ENCODE data around the gene RASGRP4.
"Not testable (repeated sequence)": the region's sequence is repeated elsewhere in the genome, so short reads cannot be mapped to it uniquely, and the experiment has no call there.

Gene RASGRP4

DNA sequence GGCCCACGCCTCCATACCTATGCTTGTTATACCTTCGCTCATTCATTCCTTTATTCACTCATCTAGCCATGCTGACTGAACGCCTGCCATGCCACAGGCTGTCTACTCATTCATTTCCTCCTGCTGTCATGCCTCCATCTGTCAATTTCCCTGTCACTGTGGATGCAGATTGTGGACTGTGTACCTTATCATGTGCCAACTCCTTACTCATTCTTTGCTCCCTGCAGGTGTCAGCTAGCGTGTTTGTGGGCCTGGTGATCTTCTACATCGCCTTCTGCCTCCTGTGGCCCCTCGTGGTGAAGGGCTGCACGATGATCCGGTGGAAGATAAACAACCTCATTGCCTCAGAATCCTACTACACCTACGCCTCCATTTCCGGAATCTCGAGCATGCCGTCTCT, 55.7 kb downstream of the RASGRP4 start:
- DNase-seq (ENCODE audit: low read depth) = no peak

DNA sequence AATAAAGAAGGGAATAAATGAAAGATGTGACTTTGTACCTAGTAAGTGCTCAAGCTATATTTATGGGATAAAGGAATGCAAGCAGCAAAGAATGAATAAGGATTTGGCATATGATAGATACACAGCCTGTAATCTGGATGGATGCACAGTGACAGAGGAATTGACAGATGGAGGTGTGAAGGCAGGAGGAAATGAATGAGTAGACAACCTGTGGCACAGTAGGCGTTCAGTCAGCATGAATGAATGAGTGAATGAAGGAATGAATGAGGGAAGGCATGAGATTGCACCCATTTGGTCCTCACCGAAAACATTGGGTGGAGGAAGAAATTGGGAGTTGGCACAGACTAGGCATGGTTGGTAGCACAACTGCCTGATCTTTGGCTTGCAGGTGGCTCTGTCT, 56.4 kb downstream of the RASGRP4 start:
- DNase-seq (ENCODE audit: low read depth) = no peak

GRCh38 chr19:38367041-38367440, 59.0 kb downstream of the RASGRP4 start:
- DNase-seq (ENCODE audit: low read depth) = no peak

DNA sequence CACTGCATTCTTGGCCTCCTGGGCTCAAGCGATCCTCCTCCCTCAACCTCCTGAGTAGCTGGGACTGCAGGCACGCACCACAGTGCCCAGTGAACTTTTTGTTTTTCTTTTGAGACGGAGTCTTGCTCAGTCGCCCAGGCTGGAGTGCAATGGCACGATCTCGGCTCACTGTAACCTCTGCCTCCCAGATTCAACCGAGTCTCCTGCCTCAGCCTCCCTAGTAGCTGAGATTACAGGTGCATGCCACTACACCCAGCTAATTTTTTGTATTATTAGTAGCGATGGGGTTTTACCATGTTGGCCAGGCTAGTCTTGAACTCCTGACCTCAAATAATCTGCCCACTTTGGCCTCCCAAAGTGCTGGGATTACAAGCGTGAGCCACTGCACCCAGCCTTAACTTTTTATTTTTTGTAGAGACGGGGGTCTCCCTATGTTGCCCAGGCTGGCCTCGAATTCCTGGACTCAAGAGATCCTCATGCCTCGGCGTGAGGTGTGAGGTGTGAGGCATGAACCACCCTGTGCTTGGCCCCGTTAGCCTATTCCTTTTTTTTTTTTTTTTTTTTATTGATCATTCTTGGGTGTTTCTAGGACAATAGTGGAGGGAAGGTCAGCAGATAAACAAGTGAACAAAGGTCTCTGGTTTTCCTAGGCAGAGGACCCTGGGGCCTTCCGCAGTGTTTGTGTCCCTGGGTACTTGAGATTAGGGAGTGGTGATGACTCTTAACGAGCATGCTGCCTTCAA, 62.9 kb downstream of the RASGRP4 start:
- DNase-seq (ENCODE audit: low read depth) = not testable (repeated sequence)

GRCh38 chr19:38362076-38362945, 63.7 kb downstream of the RASGRP4 start:
- DNase-seq (ENCODE audit: low read depth) = peak; percentile 52

- DNase-seq (ENCODE audit: low read depth) = peak; percentile 49
These were observed 64.4 kb downstream of the RASGRP4 start for GRCh38 chr19:38361633-38362075.

- no peak for DNase-seq (ENCODE audit: low read depth)
These were observed 65.0 kb downstream of the RASGRP4 start for GRCh38 chr19:38360839-38361631.

GRCh38 chr19:38360351-38360750, 65.7 kb downstream of the RASGRP4 start:
- no peak for DNase-seq (ENCODE audit: low read depth)

- DNase-seq (ENCODE audit: low read depth) = no peak
These were observed 66.6 kb downstream of the RASGRP4 start for GRCh38 chr19:38359242-38360021.

Data from fibroblast of gingiva (primary cell).